Measurements from ENCODE around the gene P2RX5.
A peak's percentile ranks its signal among the peaks of the same experiment; 100 is the strongest.

The P2RX5 gene

DNA sequence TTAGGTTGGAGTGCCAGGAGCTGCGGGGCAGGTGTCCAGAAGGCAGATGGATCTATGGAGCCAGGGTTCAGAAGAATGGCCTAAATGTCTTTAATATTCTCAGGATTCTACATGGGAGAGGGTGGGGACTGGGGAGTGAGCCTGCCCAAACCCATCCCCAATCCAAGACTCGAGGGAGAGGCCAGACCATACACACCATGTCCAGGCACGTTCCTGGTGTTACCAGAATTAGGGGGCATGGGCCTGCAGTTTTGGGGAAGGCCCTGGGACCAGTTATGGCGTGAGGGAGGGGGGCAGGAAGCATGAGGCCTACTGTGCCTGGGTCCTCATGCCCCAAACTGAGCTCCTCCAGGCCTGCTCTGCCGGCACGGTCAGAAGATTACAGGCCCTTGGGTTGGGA, 29.4 kb downstream of the P2RX5 start:
- TF ChIP-seq, protein P1, sequence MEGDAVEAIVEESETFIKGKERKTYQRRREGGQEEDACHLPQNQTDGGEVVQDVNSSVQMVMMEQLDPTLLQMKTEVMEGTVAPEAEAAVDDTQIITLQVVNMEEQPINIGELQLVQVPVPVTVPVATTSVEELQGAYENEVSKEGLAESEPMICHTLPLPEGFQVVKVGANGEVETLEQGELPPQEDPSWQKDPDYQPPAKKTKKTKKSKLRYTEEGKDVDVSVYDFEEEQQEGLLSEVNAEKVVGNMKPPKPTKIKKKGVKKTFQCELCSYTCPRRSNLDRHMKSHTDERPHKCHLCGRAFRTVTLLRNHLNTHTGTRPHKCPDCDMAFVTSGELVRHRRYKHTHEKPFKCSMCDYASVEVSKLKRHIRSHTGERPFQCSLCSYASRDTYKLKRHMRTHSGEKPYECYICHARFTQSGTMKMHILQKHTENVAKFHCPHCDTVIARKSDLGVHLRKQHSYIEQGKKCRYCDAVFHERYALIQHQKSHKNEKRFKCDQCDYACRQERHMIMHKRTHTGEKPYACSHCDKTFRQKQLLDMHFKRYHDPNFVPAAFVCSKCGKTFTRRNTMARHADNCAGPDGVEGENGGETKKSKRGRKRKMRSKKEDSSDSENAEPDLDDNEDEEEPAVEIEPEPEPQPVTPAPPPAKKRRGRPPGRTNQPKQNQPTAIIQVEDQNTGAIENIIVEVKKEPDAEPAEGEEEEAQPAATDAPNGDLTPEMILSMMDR (IDR thresholded peaks at IDR 0.05; ENCODE audit: insufficient read depth, low read length, missing control alignments): no peak
- ChIA-PET CTCF (no interaction called here), POLR2A (interaction anchor here (2.1 to 2.3 kb wide), 2 partner anchors 9 to 30 kb away, joined by 11 to 13 read pairs; partner anchors contain the start of genes CTNS and SHPK)
- DNase-seq (ENCODE audit: low read depth, low spot score): no peak
- peak overlapping the region; percentile 31 for H3K4me3 ChIP-seq (ENCODE audit: low read depth, low read length)

DNA sequence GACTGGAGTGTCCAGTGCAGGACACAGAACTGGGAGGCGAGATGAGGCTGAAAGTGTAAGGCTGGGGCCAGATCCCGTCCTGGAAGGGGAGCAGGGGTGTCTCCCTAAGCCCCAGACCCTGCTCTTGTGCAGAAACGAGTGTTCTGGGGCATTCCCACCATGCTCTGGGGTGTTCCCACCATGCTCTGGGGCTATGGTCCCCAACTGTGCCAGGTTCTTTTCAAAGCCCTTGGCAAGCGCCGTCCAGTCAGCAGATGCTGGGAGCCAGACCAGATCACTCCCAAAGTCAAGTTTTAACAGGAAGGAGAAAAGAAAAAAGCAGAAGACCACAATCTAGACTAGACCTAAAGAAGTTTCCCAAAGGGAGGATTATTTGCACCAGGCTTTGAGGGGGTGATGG, 30.1 kb downstream of the P2RX5 start:
- CTCF ChIA-PET: no interaction called here

DNA sequence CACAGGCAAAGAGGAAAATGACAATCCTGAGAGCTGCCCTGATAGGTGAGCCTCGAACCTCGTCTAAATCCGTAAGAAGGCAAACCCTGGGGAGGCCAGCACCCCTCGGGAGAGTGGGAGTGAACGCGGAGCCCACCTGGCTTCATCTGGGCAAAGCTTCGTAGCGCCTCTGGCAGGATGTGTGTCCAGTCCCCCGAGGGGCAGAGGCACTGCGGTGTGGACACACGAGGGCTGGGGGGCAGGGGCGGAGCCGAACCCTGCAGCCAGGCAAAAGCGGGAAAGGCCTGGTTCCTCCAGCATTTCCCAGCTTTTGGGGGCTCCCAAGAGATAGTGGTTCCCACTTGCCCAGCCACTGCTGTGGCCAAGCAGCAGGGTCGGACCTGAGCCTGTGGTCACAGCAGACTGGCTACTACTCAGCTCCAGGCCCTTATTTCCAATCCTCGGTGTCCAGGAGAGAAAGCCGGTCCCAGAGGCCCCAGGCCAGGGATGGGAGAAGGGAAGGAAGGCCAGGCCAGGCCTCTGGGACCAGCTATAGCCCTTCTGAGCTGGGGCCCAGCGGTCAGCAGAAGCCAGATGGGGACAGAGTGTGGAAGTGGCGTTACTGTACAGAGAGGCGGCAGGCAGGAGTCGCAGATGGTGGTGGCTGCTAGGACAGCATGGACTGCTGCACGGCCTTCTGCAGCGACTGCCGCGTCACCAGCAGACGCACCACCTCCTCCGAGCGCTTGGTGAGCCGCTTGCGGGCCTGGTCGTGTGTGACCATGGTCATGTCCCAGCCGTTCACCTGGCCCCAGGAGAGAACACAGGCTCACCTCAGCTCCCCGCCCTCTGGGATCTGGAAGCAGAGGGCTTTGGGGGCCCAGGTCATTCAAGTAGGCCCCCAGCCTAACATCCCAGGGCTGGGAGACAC, 32.6 kb downstream of the P2RX5 start:
- TF ChIP-seq, protein P1 (IDR thresholded peaks at IDR 0.05; ENCODE audit: insufficient read depth, low read length, missing control alignments): no peak
- ChIA-PET CTCF (interaction anchor here (0.9 to 1.1 kb wide), 2 partner anchors 9 to 15 kb away, joined by 3 to 4 read pairs; no protein-coding TSS in a partner anchor), POLR2A (interaction anchor here (0.5 kb wide), 1 partner anchor 143 kb away, joined by 3 read pairs; no protein-coding TSS in a partner anchor)
- no peak overlapping the region for H3K4me3 ChIP-seq (ENCODE audit: low read depth, low read length)
- no peak for DNase-seq (ENCODE audit: low read depth, low spot score)

More for the DNA sequence above, 30.1 kb downstream of the P2RX5 start:
- no peak overlapping the region for H3K4me3 ChIP-seq (ENCODE audit: low read depth, low read length)
- DNase-seq (ENCODE audit: low read depth, low spot score): no peak
- TF ChIP-seq, protein P1 (IDR thresholded peaks at IDR 0.05; ENCODE audit: insufficient read depth, low read length, missing control alignments): no peak
- POLR2A ChIA-PET: interaction anchor here (0.7 kb wide), 1 partner anchor 1918 kb away, joined by 3 read pairs; no protein-coding TSS in a partner anchor

DNA sequence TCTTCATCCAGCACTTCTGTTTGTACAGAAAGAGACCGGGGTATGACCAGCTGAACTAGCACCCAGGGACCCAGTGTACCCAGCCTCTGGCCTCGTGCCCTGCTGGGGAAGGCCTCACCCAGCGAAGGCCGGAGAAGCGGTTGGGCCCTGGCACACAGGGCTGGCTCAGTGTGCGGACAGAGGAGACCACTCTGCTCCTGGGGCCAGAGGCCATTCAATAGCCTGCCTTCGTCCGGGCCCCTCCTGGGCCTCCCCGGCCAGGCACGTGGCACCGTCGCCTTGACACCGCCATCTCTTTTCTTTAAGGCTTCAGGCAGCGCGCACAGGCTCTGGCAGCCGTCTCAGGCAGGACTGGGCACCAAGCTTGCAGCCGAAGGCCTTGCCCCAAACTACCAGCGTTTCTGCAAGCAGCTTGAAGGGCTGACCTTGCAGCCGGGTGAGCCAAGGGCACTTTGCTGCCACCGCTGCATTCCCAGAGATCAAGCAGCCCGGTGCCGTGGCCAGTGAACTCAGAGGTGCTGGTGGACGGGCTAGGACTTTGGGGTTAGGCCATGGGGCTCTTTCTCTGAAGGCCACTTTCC, 35.6 kb downstream of the P2RX5 start:
- H3K4me3 ChIP-seq (ENCODE audit: low read depth, low read length): no peak overlapping the region
- ChIA-PET POLR2A (interaction anchor here (1.1 to 1.6 kb wide), 2 partner anchors 7 to 10 kb away, joined by 3 to 9 read pairs; no protein-coding TSS in a partner anchor), CTCF (interaction anchor here (0.9 to 1.4 kb wide), 4 partner anchors 10 to 22 kb away, joined by 3 read pairs; no protein-coding TSS in a partner anchor)
- TF ChIP-seq, protein P1 (IDR thresholded peaks at IDR 0.05; ENCODE audit: insufficient read depth, low read length, missing control alignments): no peak
- no peak for DNase-seq (ENCODE audit: low read depth, low spot score)

DNA sequence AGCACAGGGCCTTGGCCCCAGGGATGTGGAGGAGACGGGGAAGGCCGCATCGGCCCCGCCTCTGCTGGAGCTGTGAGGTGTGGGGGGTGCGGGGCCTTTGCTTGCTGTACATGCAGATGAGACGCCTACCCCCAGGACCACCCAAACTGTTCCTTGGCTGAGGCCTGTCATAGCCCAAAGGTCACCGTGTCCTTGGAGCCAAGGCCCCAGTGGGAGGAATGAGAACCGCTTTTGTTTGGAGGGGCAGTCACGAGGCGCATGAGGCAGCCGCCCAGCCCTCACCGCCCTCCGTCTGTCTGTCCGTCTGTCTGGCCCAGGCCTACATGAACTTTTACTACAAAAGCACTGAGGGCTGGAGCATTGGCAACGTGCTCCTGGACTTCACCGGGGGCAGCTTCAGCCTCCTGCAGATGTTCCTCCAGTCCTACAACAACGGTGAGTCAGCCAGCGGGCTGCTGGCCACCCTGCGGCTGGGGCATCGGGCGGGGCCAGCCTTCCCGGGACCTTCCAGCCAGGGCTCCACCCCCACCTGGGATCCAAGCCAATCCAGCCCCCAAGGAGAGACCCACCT, 36.3 kb downstream of the P2RX5 start:
- H3K4me3 ChIP-seq (ENCODE audit: low read depth, low read length): no peak overlapping the region
- DNase-seq (ENCODE audit: low read depth, low spot score): no peak
- ChIA-PET CTCF (interaction anchor here (1.2 to 1.4 kb wide), 3 partner anchors 13 to 23 kb away, joined by 3 read pairs; no protein-coding TSS in a partner anchor), POLR2A (interaction anchor here (1.1 to 1.6 kb wide), 2 partner anchors 8 to 9 kb away, joined by 3 to 9 read pairs; no protein-coding TSS in a partner anchor)
- TF ChIP-seq, protein P1 (IDR thresholded peaks at IDR 0.05; ENCODE audit: insufficient read depth, low read length, missing control alignments): no peak

All from AG04449 (cell line).